HG03457 (cell line): ENCODE data around the gene TRAF6.
A peak's percentile ranks its signal among the peaks of the same experiment; 100 is the strongest.
"Not testable (repeated sequence)": the region's sequence is repeated elsewhere in the genome, so short reads cannot be mapped to it uniquely, and the experiment has no call there.

Source experiments
- ATAC-seq: cut with Tn5 transposase; IDR thresholded peaks from one replicate; pipeline ENCODE4 v1.9.1; 2021; ENCODE audit warnings: moderate number of reproducible peaks; ENCODE audit not compliant: unreplicated experiment

The TRAF6 gene, protein sequence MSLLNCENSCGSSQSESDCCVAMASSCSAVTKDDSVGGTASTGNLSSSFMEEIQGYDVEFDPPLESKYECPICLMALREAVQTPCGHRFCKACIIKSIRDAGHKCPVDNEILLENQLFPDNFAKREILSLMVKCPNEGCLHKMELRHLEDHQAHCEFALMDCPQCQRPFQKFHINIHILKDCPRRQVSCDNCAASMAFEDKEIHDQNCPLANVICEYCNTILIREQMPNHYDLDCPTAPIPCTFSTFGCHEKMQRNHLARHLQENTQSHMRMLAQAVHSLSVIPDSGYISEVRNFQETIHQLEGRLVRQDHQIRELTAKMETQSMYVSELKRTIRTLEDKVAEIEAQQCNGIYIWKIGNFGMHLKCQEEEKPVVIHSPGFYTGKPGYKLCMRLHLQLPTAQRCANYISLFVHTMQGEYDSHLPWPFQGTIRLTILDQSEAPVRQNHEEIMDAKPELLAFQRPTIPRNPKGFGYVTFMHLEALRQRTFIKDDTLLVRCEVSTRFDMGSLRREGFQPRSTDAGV

DNA sequence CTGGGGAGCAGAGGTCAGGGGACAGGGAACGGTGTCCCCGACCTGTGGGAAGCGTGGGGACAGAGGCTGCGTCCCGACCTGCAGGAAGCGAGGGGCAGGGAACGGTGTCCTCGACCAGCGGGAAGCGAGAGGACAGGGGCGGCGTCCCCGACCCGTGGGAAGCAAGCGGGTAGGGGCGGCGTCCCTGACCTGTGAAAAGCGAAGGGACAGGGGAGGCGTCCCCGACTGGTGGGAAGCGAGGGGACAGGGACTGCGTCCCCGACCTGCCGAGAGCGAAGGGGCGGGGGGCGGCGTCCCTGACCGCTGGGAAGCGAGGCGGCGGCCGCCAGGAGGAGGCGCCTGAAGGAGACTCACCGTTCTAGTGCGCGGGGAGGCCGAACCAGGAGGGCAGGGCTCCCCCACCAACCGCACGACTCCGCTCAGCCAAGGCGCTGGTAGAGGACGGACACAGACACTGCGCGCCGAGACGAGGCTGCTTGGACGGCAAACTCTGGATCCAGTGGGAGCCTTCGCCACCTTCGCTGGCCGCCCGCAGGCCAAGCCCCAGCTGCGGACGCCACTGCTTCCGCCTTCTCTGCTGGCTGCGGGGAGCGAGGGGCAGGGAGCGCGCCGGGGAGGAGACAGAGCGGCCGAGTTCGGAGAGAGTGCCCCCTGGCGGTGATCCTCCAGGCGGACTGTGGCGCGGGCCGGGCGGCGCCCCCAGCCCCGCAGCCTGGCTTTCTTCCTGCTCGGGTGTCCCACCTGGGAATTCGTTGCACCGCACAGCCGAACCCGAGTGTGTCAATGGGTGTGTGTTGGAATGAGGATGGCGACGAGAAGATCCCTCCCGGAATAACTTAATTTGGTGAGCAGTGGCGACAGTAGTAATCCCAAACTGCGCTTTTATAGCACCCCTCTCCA is at the start of gene TRAF6:
Gene TRAF6, minus strand, starts transcription at position 579 of the 900 bp plus-strand sequence. CDS start 8,757 bp downstream, outside the sequence.
- peak; percentile 93 for ATAC-seq

DNA sequence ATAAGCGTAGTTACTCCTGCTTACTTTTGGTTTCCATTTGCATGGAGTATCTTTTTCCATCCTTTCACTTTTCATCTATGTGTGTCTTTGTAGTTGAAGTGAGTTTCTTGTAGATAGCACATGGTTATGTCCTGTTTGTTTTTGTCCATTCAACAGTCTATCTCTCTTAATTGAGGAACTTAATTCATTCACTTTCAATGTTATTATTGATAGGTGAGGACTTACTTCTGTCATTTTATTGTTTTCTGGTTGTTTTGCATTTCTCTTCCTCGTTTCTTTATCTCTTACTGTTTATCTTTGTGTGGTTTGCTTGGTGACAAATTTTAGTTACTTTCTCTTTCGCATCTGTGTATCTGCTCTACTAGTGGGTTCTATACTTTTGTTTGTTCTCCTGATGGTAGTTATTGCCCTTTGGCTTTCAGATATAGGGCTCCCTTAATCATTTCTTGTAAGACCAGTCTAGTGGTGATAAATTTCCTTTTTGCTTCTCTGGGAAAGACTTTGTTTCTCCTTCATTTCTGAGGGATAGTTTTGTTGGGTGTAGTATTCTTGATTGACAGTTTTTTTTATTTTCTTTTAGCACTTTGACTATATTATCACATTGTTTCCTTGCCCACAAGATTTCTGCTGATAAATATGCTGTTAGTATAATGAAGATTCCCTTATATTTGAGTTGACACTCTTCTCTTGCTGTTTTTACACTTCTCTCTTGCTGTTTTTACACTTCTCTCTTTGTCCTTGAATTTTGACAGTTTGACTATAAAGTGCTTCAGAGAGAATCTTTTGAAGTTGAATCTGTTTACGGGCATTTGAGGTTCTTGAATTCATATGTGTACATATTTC is 48.7 kb upstream of the TRAF6 start:
- ATAC-seq, result no peak

DNA sequence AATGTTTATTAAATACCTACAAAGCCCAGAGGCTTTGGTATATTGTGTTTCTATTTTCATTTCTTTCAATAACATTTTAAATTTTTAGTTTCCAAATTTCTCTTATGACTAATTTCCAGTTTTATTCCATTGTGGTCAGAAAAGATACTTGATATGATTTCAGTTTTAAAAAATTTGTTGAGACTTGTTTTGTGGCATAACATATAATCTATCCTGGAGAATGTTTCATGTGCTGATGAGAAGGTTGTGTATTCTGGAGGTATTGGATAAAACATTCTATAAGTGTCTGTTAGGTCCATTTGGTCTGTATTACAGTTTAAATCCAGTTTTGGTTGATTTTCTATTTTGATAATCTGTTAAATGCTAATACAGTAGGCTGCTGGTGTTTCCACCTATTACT is 47.9 kb upstream of the TRAF6 start:
- no peak for ATAC-seq

DNA sequence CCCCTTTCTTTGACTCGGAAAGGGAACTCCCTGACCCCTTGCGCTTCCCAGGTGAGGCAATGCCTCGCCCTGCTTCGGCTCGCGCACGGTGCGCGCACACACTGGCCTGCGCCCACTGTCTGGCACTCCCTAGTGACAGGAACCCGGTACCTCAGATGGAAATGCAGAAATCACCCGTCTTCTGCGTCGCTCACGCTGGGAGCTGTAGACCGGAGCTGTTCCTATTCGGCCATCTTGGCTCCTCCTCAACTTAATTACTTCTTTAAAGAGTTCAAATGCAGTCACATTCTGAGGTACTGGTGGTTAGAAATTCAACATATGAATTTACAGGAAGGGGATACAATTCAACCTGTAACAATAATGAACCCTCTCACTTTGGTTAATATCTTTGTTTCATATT is 47.3 kb upstream of the TRAF6 start:
- ATAC-seq, result not testable (repeated sequence)

DNA sequence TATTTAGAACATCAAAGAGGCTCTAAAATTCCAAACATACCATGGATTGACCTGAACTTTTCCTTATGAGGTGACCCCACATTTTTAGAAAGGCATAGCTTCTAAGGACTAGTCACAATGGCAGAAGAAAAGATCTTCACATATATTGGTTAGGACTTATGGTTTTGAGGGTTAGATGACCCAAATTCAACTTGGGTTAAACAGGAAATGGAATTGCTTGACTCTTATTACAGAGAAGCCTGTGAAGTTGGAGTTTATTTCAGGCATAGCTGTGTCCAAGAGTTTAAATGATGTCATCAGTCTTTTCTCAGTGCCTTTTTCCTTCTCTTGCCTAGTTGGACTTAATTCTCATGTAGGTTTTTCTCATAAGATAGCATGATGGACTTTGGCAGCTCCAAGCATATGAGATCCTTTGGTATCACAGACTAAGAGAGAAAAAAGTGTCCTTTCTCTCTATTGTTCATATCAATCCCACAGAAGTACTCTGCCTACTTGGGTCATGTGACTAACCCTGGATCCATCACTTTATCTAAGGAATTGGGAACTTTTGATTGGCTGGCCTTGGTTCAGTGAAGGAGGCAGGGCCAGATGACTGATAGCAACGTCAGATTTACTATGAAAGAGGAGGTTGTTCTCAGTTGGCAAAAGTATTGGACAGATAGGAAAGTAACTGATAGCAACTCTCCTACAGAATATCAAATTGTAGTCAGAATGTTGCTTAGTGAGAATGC is 40.5 kb upstream of the TRAF6 start:
- no peak for ATAC-seq

DNA sequence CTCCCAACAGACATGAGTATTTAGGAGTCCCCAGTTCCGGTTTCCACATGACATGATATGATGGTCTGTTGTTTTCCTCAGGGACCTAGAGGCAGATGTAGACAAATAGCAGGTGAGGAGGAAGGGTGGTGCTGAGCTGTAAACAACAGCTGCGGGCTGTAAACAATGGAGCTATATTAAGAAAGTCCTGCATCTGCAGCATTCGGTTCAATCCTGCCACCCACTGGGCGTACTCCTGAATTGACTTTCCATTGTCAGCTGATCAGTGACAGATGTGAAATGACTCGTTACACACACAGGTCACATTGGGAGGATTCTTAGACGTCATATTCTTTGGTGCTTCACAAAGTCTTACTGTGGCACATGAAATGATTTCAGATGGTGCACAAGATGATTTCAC is 30.9 kb upstream of the TRAF6 start:
- peak; percentile 98 for ATAC-seq

DNA sequence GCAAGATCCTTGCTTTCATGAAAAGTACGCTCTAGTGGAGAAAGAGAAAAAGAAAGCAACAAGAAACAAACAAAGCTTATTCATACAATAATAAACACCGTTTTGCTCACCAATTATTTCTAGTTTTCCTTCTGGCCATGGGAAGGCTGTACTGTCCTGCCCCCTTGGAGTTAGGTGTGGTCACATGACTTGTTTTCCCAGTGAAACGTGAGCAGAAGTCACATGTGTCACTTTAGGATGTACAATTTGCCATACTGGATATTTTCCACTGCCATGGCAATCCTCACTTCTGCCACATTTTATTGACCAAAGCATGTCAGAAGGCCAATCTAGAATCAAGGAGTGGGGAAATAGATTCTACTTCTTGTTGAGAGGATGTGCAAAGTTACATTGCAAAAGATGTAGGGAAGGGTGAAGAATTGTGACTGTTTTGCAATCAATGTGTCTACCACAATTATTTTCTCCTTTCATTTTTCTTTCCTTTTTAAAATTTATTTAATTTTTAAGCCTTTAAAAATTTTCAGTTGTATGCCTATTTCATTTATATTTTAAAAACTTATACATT is 24.3 kb upstream of the TRAF6 start:
- no peak for ATAC-seq

DNA sequence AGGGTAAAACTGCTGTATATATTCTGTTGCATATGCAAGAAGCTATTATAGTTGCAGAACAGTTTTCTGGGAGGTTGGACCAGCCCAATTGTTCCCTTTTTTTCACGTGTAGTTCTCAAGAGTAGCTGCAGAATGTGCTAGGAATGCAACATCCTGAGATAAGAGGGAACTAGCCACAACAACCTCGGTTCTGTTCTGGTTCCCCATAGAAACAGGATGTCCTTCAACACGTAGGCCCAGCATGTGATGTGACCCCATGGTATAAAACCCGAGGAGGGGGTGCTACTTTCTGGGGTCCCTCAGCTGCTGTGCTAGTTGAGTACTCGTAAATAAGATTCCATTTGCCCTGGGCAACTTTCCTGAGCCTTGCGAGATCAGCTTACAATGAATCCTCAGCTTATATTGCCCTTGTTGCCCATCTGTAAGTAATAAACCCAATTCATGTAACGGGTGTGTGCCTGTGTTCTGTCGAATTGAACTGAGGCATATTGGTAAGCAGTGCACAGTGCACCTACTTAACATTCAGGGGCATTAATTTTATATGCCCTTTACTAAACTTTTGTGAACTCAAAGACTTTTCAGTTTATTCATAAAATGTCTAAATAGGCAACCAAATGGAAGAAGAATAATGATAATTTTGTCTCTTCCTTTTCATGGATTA is 23.0 kb upstream of the TRAF6 start:
- ATAC-seq, result no peak

DNA sequence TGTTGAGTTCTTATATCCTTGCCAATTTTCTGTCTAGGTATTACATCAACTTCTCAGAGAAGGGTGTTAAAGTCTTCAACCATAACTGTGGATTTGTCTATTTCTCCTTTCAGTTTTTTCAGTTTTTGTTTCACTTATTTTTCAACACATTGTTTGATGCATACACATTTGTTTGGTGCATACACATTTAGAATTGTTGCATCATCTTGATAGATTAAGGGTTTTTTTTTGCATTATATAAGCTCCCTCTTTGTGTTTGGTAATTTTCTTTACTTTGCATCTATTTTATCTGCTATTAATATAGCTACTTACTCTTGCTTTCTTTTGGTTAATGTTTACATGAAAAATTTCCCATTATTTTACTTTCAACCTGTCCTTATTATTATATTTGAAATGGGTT is 20.8 kb upstream of the TRAF6 start:
- no peak for ATAC-seq

DNA sequence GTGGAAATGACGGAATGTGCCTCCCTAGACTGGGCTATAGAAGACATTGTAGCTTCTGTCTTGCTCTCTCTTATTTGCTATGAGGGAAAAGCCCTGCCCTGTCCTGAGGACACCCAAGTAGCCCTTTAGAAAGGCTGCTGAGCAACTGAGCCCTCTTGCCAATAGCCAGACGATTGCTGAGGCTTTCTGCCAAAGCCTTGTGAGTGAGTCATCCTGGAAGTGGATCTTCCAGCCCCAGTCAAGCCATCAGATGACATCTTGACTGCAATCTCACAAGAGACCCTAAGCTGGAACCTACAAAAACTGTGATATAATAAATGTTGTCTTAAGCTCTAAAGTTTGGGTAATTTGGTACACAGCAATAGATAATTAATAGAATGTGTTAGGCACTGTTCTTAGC is 3.9 kb upstream of the TRAF6 start:
- no peak for ATAC-seq

DNA sequence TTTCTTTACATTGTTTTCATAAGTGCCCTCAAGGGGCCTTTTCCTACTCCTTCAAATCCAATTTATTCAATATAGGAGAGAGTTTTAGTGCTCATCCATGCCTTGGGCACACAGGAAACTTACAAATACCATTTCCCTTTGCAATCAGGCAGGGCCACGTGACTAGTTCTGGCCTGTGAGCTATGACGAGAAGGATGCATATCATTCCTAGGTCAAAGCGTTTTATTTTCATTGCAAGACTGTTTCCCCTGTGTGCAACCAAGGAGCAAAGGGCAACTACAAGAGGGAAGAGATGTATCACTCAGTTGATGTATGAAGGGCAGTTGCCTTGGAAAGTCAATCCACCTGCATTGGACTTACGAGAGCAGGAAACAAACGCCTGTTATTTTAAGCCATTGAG is 1.9 kb upstream of the TRAF6 start:
- no peak for ATAC-seq

DNA sequence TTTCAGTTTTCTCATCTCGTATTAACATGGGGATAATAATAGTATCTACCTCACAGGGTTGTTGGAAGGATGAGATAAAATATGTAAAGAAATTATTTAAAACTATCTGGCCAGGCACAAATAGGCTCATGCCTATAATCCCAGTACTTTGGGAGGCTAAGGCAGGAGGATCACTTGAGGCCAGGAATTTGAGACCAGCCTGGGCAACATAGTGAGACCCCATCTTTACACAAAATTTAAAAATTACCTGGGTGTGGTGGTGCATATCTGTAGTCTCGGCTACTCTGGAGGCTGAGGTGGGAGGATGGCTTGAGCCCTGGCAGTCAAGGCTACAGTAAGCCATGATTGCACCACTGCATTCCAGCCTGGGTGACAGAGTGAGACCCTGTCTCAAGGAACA is 990 bp upstream of the TRAF6 start:
- ATAC-seq, result not testable (repeated sequence)

DNA sequence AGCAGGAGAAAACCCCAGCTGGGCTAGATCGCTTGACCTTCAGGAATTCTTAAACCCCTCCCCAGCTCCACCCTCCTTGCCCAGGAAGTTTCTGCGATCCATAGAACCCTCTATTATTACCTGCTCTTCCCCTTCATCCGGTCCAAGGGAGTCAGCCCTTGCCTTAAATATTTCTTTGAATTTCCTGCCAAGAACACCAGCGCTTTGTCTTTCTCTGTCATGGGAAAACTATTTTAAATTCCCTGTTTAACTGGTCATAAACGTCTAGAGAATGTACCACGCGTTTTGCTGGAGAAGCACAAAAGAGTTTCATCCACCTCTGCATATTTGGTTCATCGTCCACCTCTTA is 496 bp upstream of the TRAF6 start:
- ATAC-seq, result no peak

DNA sequence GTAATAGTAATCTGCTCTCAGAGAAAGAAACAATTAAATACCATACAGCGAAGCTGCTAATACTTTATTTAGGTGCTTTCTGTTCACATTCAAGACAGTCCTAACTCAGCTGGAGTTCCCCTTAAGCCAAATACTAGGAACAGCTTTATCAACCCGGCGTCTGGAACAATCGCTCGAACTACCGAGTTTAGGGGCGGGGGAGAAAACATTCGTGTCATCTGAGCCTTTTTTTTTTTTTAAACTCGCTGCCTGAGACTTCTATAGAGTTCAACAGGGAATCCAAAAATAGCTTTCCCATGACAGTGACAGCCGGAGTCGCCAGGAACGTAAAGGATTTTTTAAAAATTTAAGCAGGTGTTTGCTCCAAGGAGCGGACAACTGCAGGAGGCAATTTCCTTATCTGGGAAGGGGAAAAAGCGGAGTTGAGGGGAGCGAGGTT is 852 bp downstream of the TRAF6 start:
- no peak for ATAC-seq

DNA sequence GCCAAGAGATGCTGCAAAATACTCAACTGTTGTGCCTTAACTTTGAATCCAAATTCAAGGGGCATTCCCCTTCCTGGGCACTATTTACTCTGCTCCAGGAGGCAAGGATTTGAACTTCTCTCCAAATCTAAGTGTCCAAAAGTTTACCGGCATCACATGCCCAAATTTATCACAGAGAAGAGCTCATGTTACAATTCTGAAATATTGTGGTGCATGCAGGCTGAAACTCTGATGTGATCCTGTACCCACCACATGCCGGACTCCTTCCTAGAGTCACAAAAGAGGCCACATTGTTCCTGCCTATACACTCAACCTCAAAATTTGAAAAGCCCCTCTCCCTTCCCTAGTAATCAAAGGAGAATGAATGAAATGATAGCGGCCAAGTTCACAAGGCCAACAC is 1.3 kb downstream of the TRAF6 start:
- no peak for ATAC-seq

DNA sequence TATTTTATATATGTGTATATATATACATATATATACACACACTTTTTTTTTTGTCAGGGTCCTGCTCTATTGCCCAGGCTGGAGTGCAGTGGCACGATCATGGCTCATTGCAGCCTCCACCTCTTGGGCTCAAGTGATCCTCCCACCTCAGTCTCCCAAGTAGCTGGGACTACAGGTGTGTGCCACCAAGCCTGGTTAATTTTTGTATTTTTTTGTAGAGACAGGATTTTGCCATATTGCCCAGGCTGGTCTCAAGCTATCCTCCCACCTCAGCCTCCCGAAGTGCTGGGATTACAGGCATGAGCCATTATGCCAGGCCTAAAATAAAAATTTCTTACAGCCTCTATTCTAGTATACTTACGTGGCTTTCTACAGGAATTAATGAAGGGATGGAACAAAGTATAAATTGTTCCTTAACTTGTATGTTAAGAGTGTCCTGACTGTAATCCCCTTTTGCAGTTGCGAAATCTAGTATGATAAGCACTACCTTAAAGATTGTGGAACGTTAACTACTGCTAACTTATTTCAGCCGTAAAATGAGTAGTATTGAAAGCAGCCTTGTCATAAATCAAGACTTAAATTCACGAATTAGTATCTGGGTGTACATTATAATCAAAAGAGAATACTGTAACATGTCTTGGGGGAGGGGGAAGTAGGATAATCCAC is 2.1 kb downstream of the TRAF6 start:
- ATAC-seq, result no peak

DNA sequence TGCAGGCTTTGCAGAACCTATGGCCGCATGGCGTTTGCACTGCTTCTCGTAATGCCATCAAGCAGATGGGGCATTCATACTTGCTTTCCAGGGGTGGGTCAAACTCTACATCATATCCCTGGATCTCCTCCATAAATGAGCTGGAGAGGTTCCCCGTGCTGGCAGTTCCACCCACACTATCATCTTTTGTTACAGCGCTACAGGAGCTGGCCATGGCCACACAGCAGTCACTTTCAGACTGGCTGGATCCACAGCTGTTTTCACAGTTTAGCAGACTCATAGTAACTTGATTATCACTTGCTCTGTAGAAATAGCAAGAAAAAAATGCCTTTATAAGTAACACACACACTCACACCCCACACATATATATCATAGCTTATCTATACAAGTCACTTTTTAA is 8.8 kb downstream of the TRAF6 start:
- ATAC-seq, result no peak

DNA sequence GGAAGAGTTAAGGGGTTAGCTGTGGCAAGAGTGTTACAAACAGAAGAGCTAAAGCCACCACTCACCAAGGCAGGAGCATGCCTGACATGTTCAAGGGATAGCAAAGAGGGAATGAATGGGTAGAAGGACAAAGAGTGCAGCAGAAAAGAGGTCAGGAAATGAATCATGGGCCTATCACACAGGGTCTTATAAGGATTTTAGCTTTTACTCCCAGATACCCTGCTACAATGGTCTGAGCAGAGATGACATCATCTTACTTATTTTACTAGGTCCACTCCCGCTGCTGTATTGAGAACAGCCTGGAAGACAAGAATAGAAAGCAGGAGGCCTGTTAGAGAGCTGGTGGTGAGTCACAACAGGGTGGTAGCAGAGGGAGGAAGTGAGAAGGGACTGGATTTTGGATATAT is 9.8 kb downstream of the TRAF6 start:
- ATAC-seq, result peak; percentile 47

DNA sequence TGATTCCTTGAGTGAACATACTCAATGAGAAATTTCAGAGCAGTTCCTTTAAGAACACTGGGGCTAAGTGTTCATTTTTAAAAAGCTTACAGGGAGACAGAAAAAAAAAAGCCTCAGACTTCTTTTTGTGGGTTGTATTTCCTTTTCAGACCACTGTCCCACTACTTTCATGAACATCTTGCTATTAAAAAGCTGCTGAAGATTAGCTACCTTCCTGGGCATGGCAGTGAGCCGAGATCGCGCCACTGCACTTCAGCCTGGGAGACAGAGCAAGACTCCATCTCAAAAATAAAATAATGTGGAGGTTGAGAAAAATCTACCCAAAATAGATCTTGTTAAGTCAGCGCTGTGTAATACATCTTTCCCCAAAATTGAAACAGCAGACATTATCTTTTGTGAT is 10.8 kb downstream of the TRAF6 start:
- ATAC-seq, result no peak
